SK-MEL-5 (cell line): ENCODE results near the gene KCNA3. TPM values are rescaled to one million over a fixed set of nuclear protein-coding genes. Genes with fewer than 3 reads are reported as not detected.

Experiments
- DNase-seq: peaks from one replicate; pipeline ENCODE4 v3.0.0-alpha.2; 2016; ENCODE audit warnings: low read depth, low spot score
- in situ Hi-C: cut with HindIII; loops from 2 replicates; pipeline ENCODE4 v1.10.0; 2016; ENCODE audit warnings: low sequenced_read_pairs, high pct_unique_total_duplicates, low pct_unique_long_range_greater_than_20kb
- polyA plus RNA-seq, 2 experiments: library from polyadenylated mRNA; depleted of rRNA; stranded (reverse); fragments of >200 nt; gene quantifications; 2 replicates each; pipeline ENCODE4 v1.2.3, GENCODE V29; 2015
- total RNA-seq: library from RNA; depleted of rRNA; stranded (reverse); fragments of >200 nt; shearing (Covaris generic); gene quantifications from 2 replicates; pipeline ENCODE4 v1.2.3, GENCODE V29; 2014; rRNA removed

The KCNA3 gene
- total RNA-seq, result not detected in 2 replicates
- not detected in 2 replicates for polyA plus RNA-seq (2015; cell fraction: cytosol; rRNA removed)
- not detected in 2 replicates for polyA plus RNA-seq (2015; cell fraction: nucleus; rRNA removed)

DNA sequence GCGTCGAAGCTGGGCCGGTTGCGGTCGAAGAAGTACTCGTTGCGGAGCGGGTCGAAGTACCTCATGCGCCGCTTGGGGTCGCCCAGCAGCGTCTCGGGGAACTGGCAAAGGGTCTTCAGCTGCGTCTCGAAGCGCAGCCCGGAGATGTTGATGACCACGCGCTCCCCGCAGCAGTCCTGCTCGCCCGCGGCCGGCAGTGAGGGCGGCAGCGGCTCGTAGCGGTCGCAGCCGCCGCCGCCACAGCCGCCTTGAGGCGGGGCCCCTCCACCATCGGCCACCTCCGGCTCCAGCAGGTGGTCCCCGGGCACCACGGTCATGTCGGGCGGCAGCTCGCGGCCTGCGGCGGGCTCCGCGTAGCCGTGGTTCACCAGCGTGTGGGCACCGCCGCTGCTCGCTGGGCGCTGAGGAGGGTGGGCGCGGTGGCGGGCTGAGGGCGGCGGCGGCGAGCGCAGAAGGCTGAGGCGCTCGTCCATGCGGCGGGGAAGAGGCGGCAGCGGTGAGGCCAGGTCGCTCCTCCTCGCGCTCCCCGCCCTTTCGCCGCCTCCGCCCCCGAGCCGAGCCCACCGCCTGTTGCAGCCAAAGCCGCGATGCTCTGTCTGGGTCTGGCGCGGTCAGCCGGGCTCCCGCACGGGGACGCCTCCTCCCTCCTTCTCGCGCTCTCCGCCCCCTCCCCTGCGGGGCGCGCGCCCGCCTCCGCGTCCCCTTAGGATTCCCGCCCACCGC lies at the start of gene KCNA3:
Gene KCNA3, minus strand, starts transcription at position 604 of the 723 bp plus-strand sequence. Its CDS starts 131 bp downstream, at position 473.
- in situ Hi-C loops, result no loop called here
- DNase-seq, result no peak

DNA sequence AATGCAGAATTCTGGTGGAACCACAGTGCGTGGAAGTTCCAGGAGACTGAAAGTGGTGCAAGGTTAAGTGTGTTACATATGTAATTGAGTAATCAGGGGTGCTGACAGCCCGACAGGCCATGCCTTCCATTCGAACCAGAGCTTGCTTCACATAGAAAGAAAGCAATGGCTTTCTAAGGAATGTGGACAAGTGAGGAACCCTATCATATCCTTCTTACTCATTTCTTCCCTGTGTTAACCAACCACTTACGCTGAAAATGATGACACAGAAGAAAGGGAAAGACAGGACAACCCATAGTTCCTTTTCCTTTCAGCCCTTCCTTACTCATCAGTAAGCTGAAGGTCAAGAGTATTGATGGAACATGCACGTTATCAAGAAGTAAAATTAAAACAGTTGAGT lies 48.1 kb upstream of the KCNA3 start:
- in situ Hi-C loops, result no loop called here
- no peak for DNase-seq

DNA sequence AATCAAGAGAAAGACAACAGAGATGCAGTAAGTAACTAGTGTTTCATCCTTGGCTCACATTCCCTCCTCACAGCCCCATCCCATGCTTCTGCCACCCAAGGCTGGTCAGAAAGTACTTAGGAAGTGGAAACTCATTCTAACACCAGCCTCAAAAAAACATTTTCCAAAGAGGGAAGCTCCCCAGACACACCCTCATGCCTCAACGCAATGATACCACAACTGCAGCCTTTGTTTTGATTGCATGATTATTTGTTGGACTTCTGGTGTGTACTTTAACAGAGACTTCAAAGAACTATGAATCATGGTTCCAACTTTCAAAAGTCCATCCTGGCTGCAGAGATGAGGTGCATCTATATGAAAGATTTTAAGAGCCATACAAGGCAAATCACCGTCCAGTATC lies 45.2 kb upstream of the KCNA3 start:
- in situ Hi-C loops, result no loop called here
- DNase-seq, result no peak

DNA sequence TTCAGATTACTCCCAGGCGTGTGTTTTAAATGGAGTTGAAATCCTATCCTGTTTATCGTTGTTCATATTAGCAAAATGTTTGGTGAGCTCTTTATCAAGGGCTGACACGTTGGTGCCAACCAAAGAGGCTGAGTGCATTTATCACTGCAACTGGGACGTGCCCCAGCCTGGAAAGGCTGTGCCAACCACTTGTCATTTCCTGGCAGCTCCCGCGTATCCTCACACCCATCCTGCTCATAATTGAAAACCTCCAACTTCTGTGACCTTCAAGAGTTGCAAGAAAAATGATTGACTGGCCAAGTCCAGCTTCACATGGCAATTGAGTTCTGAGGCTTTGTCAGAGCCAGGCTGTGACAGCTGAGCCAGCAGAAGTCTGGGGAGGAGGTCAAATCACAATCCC lies 43.7 kb upstream of the KCNA3 start:
- in situ Hi-C loops, result no loop called here
- no peak for DNase-seq

DNA sequence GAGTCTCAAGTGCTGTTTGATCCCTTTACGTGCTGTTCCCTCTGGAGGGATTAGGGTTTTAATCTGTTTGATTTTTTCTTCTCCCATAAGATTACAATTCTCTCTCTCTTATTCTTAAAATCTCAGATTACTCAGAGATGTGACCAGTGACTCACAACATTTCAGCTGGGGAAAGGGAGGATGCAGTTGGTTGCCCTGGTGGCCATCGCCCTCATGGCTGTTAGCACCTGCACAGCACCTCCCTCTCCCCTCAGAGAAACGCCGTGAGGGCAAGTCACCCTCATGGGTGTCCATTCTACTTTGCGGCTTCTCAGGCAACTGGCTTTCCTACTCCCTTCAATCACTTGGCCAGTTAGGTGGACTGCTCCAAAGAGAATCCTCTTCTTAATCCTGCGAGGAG lies 42.4 kb upstream of the KCNA3 start:
- DNase-seq, result no peak
- in situ Hi-C loops, result no loop called here

DNA sequence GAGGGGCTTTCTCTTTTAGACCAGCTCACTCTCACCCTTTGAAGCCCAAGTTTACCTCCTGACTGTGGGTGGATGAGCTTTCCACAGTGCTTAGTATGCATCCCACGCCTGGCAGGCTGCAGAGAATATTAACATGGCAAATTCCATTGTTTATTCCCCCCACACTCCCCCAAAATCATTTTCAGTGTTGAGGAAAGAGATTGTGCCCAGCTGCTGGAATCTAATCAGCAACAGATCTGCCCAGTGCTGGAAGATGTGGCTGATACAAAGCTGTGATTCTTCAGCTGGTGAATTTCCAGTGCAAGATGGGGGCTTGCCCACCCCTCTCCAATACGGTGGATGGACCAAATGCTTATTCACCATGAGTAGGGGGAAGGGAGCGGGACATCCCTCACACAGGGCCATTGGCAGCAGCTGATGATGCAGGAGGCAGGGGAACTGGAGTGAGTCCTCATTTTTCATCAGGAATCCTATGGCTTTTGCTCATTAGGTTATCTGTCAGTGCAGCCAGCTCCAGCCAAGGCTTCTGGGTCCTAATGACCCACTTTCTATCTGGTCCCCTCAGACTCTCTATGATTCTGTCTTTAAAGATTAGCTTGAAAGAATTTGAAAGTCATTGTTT lies 39.7 kb upstream of the KCNA3 start:
- DNase-seq, result no peak
- in situ Hi-C loops, result no loop called here

DNA sequence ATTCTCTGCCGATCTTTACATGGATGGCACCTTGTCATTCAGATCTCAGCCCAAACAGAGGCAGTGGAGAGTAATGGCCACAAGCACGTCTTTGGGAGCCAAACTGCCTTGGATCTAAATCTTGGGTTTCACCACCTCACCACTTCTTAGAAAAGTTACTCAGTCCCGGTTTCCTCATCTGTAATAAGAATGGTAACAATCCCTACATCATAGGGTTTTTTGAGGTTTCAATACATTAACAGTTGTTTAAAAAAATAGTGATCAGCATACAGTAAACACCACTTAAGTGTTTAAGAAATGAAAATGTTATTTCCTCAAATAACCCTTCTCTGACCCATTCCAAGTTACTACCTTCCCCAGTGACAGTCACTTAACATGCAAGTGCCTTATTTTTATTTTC lies 38.5 kb upstream of the KCNA3 start:
- no peak for DNase-seq
- in situ Hi-C loops, result no loop called here

DNA sequence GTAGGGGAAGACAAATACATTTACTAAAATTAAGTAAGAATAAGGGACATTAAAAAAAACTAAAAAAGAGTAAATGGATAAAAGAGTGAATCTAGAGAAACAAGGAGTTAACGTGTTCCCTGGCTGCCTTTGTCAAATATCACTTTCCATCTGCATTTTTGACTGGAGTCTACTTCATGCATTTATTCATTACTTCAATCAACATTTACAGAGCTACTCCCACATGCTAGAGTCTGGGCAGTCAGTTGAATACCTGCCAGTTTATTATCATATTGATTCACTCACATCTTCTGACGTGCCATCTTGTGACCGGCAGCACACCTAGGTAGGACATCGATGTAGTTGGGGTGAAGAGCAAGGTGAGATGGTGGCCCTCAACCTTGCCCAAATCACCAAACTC lies 35.6 kb upstream of the KCNA3 start:
- no peak for DNase-seq
- in situ Hi-C loops, result no loop called here

DNA sequence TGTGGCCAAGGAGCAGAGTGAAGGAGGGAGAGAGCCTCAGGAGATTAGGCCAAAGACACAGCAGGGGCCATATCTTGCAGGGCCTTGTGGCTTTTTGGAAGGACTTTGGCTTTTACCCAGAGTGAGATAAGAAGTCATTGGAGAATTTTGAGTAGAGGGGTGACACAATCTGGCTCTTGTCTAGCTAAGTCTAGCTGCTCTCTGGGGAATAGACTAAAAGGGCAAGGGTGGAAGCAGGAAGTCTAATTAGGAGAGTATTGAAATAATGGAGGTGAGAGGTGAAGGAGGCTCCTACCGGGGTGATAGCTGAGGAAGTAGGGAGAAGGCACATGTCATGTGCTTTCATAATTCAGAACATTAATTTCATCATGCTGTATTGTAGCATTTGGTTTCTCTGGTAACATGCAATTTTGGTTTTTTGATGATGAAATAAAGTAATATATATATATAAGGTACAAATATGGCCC lies 34.3 kb upstream of the KCNA3 start:
- in situ Hi-C loops, result no loop called here
- DNase-seq, result no peak

DNA sequence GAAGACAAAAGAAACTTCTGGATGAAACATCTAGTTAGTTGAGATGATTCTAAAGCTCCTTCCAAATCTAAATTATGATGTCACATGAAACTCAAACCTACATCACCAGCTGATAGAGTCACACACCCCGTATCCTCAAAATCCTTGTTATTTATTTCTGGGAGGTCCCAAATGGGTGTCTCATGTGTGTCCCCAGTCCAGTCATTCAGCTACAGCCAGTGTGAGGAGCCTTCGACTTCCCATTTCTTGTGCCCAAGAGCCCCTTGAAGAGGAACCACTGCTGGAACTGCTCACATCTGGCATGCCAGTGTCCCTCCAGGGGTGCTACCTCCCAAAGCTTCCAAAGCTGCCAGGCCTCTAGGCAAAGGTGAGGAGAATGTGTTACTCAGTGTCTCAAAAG lies 32.5 kb upstream of the KCNA3 start:
- in situ Hi-C loops, result no loop called here
- no peak for DNase-seq

DNA sequence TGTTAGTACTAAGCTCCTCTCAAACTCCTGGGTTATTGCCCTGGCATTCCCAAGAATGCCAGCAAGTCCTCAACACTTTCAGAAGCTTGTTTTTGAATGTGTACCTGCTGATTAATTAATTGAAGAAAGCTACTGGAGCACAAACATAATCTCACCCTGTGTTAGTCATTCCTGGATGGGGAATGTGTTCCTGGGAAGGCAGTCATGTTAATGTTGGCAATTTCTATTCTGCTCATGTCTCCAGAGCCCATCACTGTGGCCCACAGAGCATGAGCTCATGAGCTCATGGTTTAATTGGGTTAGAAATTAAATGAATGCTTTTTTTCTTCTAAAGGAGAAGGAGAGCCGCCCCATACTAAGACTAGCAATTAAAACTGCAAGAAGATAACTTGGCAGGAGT lies 31.9 kb upstream of the KCNA3 start:
- DNase-seq, result no peak
- in situ Hi-C loops, result no loop called here

DNA sequence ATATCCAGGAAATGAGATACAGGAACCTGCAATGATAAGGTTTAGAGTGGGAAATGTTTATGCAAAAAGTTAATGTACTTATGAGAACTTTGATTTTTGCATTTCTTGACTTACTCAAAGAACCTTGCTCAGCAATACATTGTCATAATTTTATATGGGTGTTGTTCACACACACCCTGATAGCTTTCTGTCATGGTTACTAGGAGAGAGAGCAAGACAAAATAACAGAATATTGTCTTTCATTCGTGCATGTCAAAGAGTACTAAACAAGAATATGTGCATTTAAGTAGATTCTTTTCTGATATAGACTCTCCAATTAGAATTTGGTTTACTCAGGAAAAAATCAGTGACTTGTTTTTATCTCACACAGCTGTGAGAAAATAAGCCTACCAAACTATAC lies 27.5 kb upstream of the KCNA3 start:
- no peak for DNase-seq
- in situ Hi-C loops, result no loop called here

DNA sequence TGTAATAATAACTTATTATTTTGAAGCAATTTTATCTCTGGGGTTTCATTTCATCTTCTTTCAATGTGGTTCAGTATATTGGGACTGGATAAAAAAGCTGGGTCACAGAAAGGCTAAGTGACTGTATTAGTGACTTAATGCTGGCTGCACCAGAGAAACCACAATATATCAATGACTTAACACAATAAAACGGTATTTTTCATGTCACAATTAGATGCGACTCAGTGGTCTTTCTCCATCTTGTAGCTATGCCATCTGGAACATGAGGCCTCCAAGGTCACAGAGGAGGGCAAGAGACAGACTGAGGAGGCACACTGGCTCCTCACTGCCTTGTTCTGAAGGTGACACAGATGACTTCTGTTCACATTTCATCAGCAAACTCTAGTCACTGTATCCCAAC lies 26.0 kb upstream of the KCNA3 start:
- no peak for DNase-seq
- in situ Hi-C loops, result no loop called here

DNA sequence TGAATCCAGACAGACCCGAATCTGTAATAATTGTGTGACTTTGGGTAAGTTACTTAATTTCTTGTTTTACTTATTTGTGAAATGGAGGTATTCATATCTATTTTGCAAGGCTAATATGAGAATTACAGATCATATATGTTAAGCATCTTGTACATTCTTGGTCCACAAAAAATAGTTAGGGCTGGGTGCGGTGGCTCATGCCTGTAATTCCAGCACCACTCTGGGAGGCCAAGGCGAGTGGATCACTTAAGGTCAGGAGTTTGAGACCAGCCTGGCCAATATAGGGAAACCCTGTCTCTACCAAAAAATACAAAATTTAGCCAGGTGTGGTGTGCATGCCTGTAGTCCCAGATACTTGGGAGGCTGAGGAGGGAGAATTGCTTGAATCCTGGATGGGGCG lies 22.9 kb upstream of the KCNA3 start:
- in situ Hi-C loops, result no loop called here
- no peak for DNase-seq

DNA sequence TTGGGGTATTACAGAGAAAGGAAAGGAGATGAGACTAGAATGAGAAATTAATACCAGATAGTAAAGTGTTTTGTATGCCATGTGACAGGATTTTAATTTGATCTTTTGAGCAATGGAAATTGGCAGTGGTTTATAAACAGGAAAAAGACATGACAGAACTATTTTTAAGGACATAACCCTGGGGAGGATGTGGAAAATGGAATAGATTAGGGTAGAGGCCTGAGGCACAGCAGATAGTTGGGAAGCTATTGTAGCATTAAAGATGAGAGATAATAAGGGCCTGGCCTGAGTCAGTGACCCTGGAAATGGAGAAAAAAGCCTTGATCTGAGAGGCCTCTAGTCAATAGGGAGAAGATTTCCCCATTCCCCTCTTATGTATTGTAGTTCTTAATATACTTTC lies 22.1 kb upstream of the KCNA3 start:
- no peak for DNase-seq
- in situ Hi-C loops, result no loop called here

DNA sequence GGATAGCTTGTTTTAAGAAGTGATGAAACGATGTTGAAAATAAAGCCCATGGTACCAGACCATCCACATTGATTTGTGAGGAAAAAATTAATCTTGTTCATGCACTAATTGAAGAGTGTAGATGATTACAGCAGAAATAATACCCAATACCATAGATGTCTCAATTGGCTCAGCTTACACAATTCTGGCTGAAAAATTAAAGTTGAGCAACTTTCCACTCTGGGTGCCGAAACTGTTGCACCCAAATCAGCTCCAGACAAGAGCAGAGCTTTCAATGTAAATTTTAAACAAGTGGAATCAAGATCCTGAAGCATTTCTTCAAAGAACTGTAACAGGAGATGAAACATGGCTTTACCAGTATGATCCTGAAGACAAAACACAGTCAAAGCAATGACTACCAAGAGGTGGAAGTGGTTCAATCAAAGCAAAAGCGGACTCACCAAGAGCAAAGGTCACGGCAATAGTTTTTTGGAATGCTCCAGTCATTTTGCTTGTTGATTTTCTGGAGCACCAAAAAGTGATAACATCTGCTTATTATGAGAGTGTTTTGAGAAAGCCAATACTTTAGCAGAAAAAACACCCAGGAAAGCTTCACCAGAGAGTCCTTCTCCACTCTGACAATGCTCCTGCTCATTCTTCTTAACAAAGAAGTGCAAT lies 16.1 kb upstream of the KCNA3 start:
- in situ Hi-C loops, result no loop called here

DNA sequence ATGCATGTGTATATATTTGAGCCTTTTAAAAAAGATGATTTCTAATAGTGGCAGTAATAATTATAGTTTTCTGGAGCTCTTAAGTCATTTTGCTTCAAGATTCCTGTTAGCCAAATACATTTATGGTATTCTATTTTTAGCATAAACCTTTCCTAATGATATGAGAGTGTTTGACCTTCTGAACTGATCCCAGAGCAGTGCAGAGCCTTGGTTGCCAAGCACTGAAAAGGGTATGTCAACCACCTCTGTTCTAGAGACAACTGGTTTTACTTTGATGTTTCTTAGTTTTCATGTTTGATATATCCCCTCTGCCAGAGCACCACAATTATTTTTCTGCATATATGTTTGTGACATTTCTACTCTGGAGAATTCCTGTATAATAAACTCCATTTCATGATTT lies 15.1 kb upstream of the KCNA3 start:
- in situ Hi-C loops, result no loop called here
- DNase-seq, result no peak

More for the DNA sequence above, 16.1 kb upstream of the KCNA3 start:
- no peak for DNase-seq

DNA sequence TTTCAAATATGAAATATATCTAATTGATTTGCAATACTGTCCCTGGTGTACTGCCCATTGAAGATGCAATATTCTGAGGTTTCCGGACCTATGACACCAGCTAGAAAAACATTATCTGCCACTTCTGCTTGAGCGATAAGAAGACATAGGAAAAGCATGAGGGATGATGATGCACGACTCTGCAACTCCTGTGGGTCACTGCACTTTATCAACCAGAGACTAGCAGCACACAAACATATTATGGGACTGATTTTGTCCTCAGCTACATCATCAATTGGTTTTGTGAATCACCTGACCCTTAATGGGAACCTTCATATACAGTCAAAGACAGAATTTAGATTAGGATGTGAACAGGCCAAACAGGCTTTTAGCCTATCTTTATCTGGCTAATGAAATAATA lies 13.8 kb upstream of the KCNA3 start:
- DNase-seq, result no peak
- in situ Hi-C loops, result no loop called here

DNA sequence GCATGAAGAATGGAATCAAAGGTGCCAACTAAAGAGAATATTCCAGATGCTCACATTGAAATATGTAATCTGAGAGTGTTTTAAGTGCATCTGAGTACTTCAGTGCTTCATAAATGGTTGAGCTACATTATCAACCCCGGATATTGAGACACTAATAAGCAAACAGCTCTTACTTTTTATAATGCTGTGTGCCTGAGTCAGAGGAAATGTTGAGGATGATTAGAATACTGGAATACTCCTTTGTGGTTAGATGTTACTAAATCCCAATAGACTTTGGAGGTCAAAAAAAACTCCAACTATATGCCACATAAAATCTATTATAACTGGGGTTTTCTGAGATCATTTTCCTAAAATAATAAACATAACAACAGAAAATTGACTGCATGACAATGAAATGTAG lies 12.5 kb upstream of the KCNA3 start:
- in situ Hi-C loops, result no loop called here
- DNase-seq, result no peak
